NK-92 (cell line): Measurements from ENCODE around the gene DNM3.

Experiments used
- DNase-seq: peaks from one replicate; lab custom pipeline; 2025; ENCODE audit not compliant: unreplicated experiment; lab: John Stamatoyannopoulos, UW

Gene DNM3

GRCh38 chr1:171916315-171916771, 75.0 kb downstream of the DNM3 start:
- no peak for DNase-seq

- no peak for DNase-seq
Measured at GRCh38 chr1:171917331-171917730, 76.0 kb downstream of the DNM3 start.

- no peak for DNase-seq
Measured at GRCh38 chr1:171919891-171920887, 78.9 kb downstream of the DNM3 start.

- DNase-seq = no peak
Measured at GRCh38 chr1:171922999-171923398, 81.7 kb downstream of the DNM3 start.

GRCh38 chr1:171929121-171929520, 87.8 kb downstream of the DNM3 start:
- DNase-seq = no peak

GRCh38 chr1:171931752-171932151, 90.5 kb downstream of the DNM3 start:
- no peak for DNase-seq

- DNase-seq = no peak
Measured at GRCh38 chr1:171934664-171935063, 93.4 kb downstream of the DNM3 start.

GRCh38 chr1:171935086-171935485, 93.8 kb downstream of the DNM3 start:
- no peak for DNase-seq

- DNase-seq = no peak
Measured at GRCh38 chr1:171935664-171936063, 94.4 kb downstream of the DNM3 start.

- DNase-seq = no peak
Measured at GRCh38 chr1:171937938-171938337, 96.6 kb downstream of the DNM3 start.

- DNase-seq = no peak
Measured at GRCh38 chr1:171939740-171940139, 98.4 kb downstream of the DNM3 start.

GRCh38 chr1:171940368-171940767, 99.1 kb downstream of the DNM3 start:
- no peak for DNase-seq

- DNase-seq = no peak
Measured at GRCh38 chr1:171941920-171942319, 100.6 kb downstream of the DNM3 start.

- no peak for DNase-seq
Measured at GRCh38 chr1:171943973-171944561, 102.8 kb downstream of the DNM3 start.

GRCh38 chr1:171948511-171948910, 107.2 kb downstream of the DNM3 start:
- DNase-seq = no peak

GRCh38 chr1:171949316-171949715, 108.0 kb downstream of the DNM3 start:
- no peak for DNase-seq

- no peak for DNase-seq
Measured at GRCh38 chr1:171953835-171954234, 112.5 kb downstream of the DNM3 start.

GRCh38 chr1:171954361-171954760, 113.1 kb downstream of the DNM3 start:
- DNase-seq = no peak

- no peak for DNase-seq
Measured at GRCh38 chr1:171961861-171962260, 120.6 kb downstream of the DNM3 start.

GRCh38 chr1:171963762-171964161, 122.5 kb downstream of the DNM3 start:
- no peak for DNase-seq

- no peak for DNase-seq
Measured at GRCh38 chr1:171965777-171966176, 124.5 kb downstream of the DNM3 start.
